GM18520 (cell line): ENCODE data around the gene ASIC3.

ENCODE experiments used
- ATAC-seq: cut with Tn5 transposase; IDR thresholded peaks from one replicate; pipeline ENCODE4 v1.9.1; 2021; ENCODE audit not compliant: unreplicated experiment

ASIC3 gene

DNA sequence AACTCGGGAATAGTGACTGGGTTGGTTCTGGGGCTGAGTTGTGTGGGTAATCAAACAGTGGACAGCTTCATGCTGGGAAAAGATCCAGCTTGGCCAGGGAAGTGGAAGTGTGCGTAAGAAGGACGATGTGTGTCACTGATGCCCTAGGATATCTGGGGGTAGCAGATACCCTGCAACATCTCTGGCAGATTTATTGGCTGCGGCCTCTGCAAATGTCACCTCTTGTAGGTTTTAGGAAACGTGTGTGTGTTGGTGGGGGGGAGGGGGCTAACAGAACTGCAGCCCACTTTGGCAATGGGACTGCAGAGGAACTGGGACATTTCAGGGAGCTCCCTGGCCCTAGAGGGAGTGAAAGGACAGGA lies 37.0 kb downstream of the ASIC3 start:
- no peak for ATAC-seq

DNA sequence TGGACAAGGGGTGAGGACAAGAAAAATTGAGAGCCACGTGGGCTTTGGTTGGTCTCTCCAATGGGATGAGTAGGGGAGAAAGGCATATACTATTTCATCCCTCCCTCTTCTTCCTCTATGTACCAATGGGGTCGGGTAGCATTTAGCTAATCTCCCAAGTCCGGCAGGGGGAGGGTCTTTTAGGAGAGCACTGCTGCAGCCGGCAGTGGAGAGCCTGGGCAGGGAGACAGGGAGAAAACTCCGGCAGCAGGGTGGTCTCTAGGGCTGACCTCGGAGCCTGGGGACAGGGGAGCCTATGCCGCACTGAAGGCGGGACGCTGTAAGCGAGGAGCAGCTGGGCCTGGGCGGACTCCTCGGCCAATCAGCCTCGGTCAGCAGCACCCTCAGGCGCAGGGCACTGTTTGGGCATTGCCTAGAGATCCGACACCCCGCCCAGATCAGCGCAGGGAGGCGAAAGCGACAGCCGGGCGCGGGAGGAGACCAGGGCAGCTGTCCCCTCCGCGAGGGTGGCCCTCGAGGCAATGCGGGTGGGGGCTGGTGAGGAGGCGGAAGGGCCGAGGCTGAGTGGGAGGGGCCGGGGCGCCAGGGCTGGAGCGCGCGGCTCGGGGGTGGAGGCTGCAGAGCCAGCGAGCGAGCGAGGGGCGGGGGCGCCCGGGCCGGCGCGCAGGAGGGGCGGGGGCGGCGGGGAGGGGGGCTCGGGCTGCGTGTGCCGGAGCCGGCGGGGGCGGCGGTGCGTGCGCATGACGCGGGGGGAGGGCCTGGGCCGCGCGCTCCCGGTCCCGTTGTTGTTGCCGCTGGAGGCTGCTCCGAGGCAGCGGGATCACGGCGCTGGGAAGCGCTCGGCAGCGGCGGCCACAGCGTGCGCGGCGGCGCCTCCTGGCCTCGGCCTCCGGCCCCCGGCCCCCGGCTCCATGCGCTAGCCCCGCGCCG lies 37.6 kb downstream of the ASIC3 start, which contains the start of gene AGAP3:
TSS of gene AGAP3 (plus strand) at position 785 of the 930 bp plus-strand sequence. CDS start 267 bp downstream, outside the sequence.
- ATAC-seq = peak; percentile 28

DNA sequence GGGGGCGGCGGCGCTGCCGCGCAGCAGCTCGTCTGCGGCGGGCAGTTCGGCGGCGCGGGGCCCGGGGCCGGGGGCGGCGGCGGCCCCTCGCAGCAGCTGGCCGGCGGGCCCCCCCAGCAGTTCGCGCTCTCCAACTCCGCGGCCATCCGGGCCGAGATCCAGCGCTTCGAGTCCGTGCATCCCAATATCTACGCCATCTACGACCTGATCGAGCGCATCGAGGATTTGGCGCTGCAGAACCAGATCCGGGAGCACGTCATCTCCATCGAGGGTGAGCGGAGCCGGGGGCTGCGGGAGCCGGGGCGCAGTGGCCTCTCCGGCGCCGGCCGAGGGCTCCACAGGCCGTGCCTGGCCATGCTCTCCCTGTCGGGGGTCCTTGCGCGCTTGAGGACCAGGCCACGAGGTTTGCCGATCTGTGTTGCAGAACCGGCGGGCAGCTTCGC lies 38.5 kb downstream of the ASIC3 start:
- ATAC-seq = no peak

DNA sequence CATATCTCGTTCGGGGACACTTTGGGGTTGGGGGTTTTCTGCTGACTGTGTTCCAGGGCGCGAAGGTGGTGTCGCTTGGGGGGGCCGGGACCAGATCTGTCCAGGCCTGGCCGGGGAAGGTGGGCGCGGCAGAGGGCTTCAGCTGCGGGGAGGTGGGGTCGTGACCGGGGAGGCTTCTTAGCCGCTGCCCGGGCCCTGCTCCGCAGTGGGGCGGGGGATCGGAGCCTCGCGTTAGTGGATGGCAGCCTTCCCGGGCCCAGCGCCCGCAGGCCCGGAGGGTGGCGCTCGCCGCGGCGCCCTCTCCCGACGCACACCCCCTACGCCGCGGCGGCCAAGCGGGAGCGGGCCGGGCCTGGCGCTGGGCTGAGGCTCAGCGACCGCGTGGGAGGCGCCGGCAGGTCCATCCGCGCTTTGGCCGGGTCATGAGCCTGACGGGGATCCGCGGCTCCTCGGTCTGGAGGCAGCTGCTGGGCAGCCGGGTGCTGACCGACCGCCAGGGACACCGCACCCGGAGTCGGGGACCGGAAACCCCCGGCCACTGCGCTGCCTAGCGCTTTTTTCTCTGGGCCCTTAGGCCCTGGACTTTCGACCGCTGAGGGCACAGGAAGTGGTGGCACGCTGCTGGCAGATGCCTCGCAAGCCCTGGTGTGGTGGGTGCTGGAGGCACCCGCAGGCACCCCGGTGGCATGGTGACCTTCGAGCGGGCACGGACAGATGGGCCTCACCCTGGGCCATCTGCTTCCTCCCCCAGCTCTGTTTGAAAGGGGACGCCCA lies 39.1 kb downstream of the ASIC3 start:
- peak; percentile 25 for ATAC-seq

DNA sequence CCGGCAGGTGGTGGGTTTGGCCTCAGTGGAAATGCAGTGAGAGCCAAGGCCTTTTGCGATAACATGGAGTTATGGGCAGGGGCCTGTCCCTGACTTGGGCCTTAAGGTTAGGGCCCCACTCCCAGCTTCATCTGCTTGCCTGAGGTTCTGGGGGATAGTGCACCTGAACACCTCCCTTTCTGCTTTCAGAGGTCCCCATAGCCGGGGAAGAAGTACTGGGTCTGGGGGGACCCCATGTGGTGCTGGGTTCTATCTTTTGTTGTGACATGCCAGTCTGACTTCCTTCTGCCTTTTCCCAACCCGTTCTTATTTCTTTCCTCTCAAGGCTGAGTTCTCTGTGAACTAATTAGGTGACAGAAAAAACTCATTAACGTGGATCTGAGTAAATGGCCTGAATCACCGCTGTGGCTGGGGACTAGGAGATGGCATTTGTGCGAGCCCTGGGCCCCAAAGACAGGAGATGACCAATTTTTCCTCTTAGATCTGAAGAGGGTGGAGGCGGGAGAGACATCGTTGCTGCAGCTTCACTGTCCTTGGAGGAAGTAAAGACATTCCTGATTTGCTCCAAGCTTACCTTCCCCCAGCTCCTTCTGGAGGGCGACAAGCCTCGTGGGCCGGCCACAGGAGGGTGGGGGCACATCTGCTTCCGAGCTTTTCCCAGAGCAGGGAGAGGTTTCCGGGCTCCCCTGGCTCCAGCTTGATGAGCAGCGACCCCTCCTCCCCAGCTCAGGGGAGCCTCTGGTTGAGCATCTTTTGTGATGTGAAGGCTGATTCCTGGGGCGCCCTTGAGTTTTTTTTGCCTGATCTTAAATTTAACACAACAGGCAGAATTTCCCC lies 39.9 kb downstream of the ASIC3 start:
- no peak for ATAC-seq

DNA sequence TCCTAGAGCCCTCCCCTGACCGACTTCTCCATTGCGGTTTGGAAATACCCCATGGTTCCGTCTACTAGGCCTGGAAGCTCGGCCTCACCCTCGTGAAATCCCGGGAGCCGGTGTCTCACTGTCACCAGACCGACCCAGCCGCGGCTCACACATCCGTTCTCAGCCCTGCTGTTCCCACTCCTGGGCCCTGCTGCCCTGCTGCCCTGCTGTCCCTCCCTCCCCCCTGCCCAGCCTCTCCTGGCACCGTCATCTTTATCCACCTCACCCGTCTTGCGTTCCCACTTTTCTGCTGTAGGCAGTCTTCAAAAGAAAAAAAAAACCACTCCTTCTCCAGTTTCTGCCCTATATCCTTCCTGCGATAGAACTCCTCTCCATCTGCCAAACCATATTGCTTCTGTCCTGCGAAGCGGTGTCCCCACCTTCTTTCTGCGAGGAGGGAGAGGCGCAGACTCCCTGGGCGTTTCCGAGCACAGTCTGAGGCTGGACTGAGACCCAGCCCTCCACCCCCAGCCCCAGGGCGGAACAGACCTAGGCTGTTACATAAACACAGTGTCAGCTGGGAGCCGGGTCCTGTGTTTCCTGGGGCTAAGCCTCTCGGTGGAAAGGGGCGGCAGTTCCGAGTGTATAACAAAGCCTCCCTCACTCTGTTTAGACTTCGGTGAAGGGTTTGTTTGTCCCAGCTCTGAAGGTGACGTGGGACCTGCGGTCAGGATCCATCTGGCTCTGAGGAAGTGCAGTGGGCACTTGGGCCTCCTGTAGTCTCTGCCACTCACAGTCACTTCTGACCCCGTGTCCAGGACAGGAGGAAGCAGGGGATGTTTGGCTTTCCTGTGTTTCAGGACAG lies 40.7 kb downstream of the ASIC3 start:
- no peak for ATAC-seq

DNA sequence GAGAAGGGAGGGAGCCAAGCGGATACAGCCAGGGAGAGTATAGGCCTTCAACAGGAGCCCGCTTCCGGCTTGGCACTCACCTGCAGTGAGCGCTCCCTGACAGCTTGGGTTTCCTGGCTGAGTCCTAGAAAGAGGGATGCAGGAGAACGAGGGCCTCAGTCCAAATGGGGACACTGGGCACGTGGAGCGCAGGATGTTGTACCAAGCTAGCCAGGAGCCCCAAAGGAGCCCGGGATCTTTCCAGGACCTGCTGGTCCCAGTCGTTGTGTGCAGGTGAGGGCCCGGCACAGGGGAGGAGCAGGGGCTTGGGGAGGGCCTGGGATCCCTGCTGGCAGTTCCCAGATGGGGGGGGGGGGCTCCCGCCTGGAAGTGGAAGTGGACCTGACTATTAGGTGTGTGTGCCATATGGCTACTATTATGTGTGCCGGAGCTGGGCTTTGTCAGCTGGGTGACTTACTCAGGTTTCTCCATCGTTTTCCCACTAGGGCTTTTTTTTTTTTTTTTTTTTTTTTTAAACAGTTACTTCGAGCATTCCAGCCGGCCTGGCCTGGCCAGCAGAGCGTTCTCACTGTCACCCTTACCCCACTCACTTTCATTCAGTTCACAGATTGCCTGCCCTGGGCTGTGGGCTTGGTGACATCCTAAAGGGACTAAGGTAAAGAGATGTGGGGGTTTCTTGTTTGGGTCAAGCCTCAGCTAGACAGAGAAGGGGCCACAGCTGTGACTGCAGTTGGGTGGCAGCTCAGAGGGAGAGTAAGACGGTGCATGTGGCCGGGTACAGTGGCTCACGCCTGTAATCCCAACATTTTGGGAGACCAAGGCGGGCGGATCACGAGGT lies 41.8 kb downstream of the ASIC3 start:
- ATAC-seq = no peak

DNA sequence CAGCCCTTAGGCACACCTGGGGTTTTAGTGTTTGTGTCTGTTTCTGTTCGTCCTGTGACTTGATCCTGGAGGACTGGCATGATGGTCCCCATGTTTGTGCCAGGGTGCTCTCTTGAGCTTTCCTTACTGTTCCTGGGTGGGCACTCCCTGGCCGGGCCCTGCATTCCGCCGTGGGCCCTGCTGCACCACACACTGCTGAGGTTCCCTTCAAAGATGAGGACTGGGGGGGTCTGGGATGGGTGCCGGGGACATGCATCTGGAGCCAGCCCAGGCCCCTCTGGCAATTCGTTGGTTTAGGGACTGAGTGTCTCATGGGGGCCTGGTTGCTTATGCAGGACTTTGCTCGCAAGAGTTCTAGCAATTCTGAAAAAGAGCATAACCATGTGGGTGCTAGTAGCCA lies 42.7 kb downstream of the ASIC3 start:
- no peak for ATAC-seq

DNA sequence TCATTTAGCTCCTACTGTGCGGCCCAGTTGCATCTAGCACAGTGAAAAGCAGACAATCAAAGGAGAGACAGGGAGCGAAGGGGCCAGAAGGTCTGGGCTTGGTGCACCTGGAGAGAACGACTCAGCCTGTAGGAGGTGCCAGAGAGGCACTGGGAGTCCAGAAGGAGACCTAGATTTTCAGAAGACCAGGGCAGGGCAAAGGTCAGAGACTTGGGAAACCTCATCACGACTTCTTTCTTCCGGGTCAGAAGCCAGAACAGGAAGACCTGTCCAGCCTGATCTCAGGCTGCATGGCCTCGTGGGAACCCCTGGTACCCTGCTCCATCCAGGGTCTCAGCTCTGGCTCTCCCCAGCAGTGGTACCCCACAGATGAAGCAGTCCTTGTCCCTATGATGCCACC lies 43.1 kb downstream of the ASIC3 start:
- ATAC-seq = no peak

DNA sequence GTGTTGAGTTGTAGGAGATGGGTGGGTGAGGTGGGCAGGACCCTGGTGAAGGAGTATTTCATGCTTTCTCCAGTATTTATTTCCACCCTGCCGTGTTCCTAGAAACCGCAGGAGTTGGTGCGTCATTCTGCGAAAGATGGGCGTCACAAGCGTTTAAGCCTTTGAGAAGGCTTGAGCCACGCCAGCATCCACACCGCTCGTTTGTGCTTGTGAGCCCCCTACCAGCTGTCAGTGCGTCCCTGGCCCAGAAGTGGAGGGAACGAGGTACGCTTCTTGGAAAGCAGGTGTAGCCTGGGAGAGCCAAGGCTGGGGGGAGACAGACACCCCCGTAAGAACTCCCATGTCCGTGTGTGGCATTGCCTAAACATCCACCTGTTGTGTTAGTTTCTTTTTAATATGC lies 43.7 kb downstream of the ASIC3 start:
- no peak for ATAC-seq

DNA sequence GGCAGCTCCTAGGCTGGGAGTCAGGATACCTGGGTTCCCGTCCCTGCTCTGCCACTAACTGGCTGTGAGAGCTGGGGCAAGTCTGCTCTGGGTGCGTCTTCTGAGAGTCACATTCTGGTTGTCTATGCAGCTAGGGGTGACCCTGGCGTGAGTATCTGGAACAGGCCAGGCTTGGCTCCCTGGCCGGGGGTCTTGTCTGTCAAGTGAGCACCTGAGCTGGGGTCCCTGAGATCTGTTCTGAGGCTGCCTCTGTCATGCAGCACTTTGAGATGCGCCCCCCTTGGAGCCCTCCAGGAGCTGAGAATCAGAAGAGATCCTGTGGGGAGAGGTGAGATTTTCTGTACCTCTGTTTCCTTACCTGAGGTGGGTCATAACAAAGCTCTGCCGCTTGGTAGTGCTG lies 45.4 kb downstream of the ASIC3 start:
- no peak for ATAC-seq

DNA sequence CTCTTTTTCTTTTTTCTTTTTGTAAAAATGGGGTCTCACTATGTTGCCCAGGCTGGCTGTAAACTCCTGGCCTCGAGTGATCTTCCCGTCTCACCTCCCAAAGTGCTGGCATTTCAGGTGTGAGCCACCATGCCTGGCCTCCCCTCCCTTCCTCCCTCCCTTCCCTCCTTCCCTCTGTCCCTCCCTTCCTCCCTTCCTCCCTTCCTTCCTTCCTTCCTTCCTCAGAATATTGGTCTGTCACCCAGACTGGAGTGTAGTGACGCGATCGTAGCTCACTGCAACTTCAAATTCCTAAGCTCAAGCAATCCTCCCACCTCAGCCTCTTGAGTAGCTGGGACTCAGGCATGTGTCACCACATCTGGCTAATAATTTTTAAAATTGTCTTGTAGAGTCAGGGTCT lies 46.3 kb downstream of the ASIC3 start:
- ATAC-seq = no peak

DNA sequence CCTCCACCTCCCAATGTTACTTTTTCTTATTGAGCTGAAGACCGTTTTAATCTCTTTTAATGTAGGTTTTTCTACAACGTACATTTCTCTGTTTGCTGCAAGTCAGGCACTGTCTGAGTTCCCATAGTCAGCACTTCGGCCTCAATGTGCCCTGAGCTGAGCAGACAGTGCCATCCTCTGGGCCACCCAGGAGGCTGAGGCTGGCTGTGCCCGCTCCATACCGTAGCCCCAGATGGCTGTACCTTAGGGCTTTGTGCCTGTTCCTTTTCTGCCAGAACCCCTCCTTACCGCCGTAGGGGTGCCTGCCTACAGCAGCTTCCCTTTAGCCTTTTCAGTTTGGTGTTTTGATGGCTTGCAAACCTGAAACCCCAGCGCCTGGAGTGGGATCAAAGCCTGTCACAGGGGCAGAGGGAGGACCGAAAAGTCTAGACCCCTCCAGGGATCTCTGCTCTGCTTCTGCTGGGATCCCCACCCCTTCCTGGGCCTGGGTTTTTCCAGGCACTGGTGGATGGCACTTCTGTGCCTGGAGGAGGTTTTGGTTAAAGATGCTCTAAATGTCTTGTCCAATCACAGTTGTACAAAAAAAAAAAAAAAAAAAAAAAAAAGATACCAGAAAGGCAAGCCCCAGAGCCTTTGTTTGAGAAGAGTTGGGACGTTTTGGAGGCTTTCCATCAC lies 46.9 kb downstream of the ASIC3 start:
- ATAC-seq = no peak

DNA sequence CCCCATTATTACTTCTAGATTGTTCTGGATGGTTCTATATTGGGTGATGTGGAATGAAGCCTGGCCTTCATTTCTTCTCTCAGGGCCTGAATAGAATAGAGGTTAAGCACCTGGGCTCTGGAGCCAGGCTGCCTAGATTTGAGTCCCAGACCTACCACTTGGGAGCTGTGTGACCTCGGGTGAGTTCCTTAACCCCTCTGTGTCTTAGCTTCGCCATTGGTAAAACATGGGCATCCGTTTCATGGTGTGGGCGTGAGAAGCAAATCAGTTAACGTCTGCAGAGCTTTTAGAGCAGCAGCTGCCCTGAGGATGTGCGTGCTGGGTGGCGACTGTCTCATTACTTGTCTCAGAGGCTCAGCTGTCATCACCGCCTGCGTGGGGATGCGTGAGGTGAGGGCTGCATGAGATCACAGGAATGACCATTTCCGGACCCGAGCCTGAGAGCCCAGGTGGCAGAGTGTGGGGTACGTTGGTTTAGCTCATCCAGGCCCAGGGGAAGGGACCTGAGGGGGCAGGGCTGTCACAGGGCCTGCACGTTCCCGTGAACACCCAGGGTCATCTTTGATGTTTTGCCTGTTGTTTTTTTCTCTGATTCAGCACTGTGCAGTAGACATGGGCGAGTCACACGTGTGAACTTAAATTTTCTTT lies 47.6 kb downstream of the ASIC3 start:
- ATAC-seq = no peak

DNA sequence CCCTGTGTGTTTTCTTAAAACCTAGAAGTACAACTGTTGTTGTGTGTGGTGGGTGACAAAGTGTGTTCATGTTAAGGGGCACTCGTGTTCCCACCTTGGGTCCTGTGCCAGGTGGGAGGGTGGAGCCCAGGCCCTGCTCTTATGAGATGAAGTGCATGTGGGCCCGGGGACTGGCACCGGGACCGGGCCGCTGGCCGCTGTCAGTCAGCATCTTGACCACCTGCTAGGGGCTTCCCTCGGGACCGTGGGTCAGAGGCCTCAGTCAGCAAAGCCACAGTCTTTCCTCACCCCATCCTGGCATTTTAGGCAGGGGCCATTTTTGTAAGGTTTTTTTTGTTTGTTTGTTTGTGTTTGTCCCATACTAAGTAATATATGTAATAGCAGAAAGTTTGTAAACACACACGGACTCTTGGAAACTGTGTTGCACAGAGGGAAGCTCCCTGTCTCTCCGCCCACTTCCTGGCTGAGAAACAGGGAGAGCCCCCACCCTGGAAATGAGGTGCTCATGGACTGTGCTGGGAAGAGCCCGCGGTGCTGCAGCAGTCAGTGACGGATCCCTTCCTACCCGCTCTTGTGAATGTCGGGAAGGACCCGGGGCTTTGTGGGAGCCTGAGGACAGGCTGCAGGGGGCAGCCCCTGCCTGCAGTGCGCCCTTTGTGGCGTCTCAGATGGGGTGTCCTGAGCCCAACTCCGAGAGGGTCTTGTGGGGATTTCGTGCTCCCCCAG lies 51.3 kb downstream of the ASIC3 start:
- no peak for ATAC-seq

DNA sequence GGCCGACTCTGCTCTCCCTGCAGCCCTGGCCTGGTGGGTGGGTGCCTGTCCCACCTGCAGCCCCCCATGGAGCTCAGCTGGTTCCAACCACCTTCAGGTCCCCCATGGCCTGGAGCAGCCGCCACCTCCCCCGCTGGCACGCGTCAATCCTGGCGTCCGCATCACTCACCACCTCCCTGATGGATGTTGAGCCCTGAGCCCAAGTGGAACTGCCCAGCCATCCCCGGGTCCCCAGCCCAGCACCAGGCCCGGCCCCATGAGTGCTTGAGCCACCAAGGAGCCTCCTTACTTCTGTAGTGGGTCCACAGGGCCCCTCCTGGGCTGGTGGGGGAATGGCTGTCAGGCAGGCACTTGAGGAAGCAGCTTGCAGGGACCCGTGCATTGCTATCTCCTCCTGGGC lies 52.6 kb downstream of the ASIC3 start:
- ATAC-seq = no peak

DNA sequence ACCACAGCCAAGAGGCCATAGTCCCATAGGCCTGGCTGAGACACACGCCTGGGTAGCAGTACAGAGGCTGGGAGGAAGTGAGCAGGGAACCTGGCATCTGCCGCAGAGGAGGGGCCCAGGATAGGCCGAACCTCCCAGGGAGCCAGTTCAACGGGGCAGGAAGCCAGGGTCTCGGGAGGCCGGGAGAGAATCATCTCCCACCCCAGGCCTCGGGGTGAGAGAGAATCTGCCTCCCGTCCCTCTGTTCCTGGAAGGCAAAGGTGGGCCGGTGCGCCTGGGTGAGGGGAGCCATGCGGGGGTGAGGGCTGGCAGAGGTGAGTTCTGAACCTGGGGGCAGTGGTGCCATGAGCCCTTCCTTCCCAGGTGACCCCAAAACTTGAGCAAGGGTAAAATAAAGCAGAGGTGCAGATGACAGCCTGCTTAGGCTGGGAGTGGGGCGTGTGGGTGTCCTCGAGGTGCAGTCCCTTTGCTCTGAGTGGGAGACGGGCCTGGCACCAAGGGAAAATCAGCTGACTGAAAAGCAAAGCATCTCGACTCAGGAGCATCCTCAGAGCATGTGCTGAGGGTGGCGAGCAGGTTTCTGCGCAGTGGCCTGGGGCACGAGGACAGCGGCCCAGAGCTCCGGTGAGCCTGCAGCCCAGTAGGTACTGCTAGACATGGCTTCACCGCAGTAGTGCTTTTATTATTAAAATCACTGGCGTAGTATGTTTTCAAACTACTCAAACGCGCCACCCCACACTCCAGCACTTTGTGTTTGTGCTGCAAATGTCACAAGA lies 53.5 kb downstream of the ASIC3 start:
- no peak for ATAC-seq
